CD14-positive monocyte (primary cell): Measurements from ENCODE around the gene LAMA4. TPM values are rescaled to one million over a fixed set of nuclear protein-coding genes. Genes with fewer than 3 reads are reported as not detected.

Experiments
- DNase-seq, 3 donors: peaks; one replicate each; pipeline ENCODE4 v3.0.0-alpha.2; 2011 to 2022
- H2AFZ ChIP-seq: 2 replicates; pipeline ENCODE4 v1.6.0; 2012; ENCODE audit warnings: mild to moderate bottlenecking, low read depth, low read length, inconsistent platforms; ENCODE audit not compliant: insufficient read depth, poor library complexity, severe bottlenecking
- H3K27ac ChIP-seq, 2 donors: 1 replicate in 1 of 2; 2 replicates in 1 of 2; pipeline ENCODE4 v1.5.1; 2012 to 2013; ENCODE audit warnings: low read length in 2 of 2, control low read depth in 1 of 2, inconsistent platforms in 1 of 2, low read depth in 1 of 2, mild to moderate bottlenecking in 1 of 2
- H3K27me3 ChIP-seq, 2 donors: one replicate each; pipeline versions ENCODE4 v1.6.0 to v1.6.1; 2011 to 2013; ENCODE audit warnings: low read length in 2 of 2; ENCODE audit not compliant: control insufficient read depth in 2 of 2, insufficient read depth in 2 of 2
- H3K36me3 ChIP-seq, 2 donors: replicated peaks in 1 of 2; 1 replicate in 1 of 2; 2 replicates in 1 of 2; pipeline versions ENCODE4 v1.5.1 to v1.6.1; 2012 to 2013; ENCODE audit warnings: low read length in 2 of 2, control low read depth in 1 of 2, inconsistent platforms in 1 of 2, mild to moderate bottlenecking in 1 of 2; ENCODE audit not compliant: insufficient read depth in 2 of 2, control insufficient read depth in 1 of 2
- H3K4me1 ChIP-seq, 2 donors: 1 replicate in 1 of 2; 2 replicates in 1 of 2; pipeline versions ENCODE4 v1.5.1 to v1.6.1; 2012 to 2013; ENCODE audit warnings: low read length in 2 of 2, control low read depth in 1 of 2, inconsistent platforms in 1 of 2, mild to moderate bottlenecking in 1 of 2, moderate library complexity in 1 of 2; ENCODE audit not compliant: insufficient read depth in 2 of 2, control insufficient read depth in 1 of 2
- H3K4me2 ChIP-seq: replicated peaks from 2 replicates; pipeline ENCODE3; 2012; ENCODE audit warnings: low read length, moderate library complexity, mild to moderate bottlenecking; ENCODE audit not compliant: poor library complexity, severe bottlenecking; ENCODE audit errors: extremely low read depth
- H3K4me3 ChIP-seq, 3 experiments: fragments of 200-600 bp in 1 of 3; sonication (generic) in 1 of 3; replicated peaks in 1 of 3; 1 replicate in 2 of 3; 2 replicates in 1 of 3; pipeline ENCODE4 v1.5.1; 2011 to 2013; ENCODE audit warnings: low read length in 3 of 3, mild to moderate bottlenecking in 3 of 3, control low read depth in 2 of 3, low read depth in 2 of 3, inconsistent platforms in 1 of 3, moderate library complexity in 1 of 3
- H3K79me2 ChIP-seq: 2 replicates; pipeline ENCODE4 v1.6.0; 2012; ENCODE audit warnings: mild to moderate bottlenecking, control low read depth, inconsistent platforms, low read length, moderate library complexity; ENCODE audit not compliant: insufficient read depth
- H3K9ac ChIP-seq: 2 replicates; pipeline ENCODE4 v1.6.0; 2017; ENCODE audit warnings: low read length, mild to moderate bottlenecking; ENCODE audit not compliant: insufficient read depth, poor library complexity, severe bottlenecking
- H3K9me3 ChIP-seq, 2 donors: replicated peaks in 1 of 2; 1 replicate in 1 of 2; 2 replicates in 1 of 2; pipeline versions ENCODE4 v1.5.1 to v1.6.1; 2012 to 2013; ENCODE audit warnings: low read length in 2 of 2, control low read depth in 1 of 2; ENCODE audit not compliant: control insufficient read depth in 1 of 2, insufficient read depth in 1 of 2
- H4K20me1 ChIP-seq: 2 replicates; pipeline ENCODE4 v1.6.0; 2012; ENCODE audit warnings: mild to moderate bottlenecking, low read length, control low read depth, moderate library complexity; ENCODE audit not compliant: insufficient read depth
- H3K27ac Mint-ChIP-seq, 7 donors: one replicate each; pipeline ENCODE4 v1.8.0; 2020; ENCODE audit warnings: mild to moderate bottlenecking in 7 of 7, mixed read lengths in 7 of 7, moderate library complexity in 6 of 7, inconsistent platforms in 2 of 7
- H3K27me3 Mint-ChIP-seq, 3 donors: one replicate each; pipeline ENCODE4 v1.8.0; 2021 to 2022; ENCODE audit warnings: low read depth in 3 of 3, mild to moderate bottlenecking in 3 of 3, mixed read lengths in 3 of 3, moderate library complexity in 3 of 3, inconsistent platforms in 1 of 3
- H3K36me3 Mint-ChIP-seq, 2 donors: one replicate each; pipeline ENCODE4 v1.8.0; 2020; ENCODE audit warnings: mixed read lengths in 2 of 2, inconsistent platforms in 1 of 2, mild to moderate bottlenecking in 1 of 2
- H3K4me1 Mint-ChIP-seq: one replicate; pipeline ENCODE4 v1.8.0; 2020; ENCODE audit warnings: mild to moderate bottlenecking, mixed read lengths
- H3K4me3 Mint-ChIP-seq, 2 donors: one replicate each; pipeline ENCODE4 v1.8.0; 2020; ENCODE audit warnings: mild to moderate bottlenecking in 2 of 2, mixed read lengths in 2 of 2, moderate library complexity in 1 of 2
- H3K9me3 Mint-ChIP-seq, 7 donors: one replicate each; pipeline ENCODE4 v1.8.0; 2020 to 2022; ENCODE audit warnings: mixed read lengths in 7 of 7, mild to moderate bottlenecking in 6 of 7, moderate library complexity in 6 of 7, inconsistent platforms in 2 of 7
- WGBS: methylation state at CpG from one replicate; pipeline ENCODE4 v1.1.5; 2013; ENCODE audit warnings: missing lambda C conversion rate; ENCODE audit not compliant: insufficient coverage; 5-methylcytosine and 5-hydroxymethylcytosine counted together
- intact Hi-C, 2 donors: fragments of 100-400 bp; cut with micrococcal nuclease; formaldehyde crosslinking; loops; one replicate each; pipeline versions ENCODE4 v1.15.0 to v1.15.1; 2023
- polyA plus RNA-seq, 3 donors: library from polyadenylated mRNA; depleted of rRNA in 1 of 3; unstranded in 2 of 3; stranded (reverse) in 1 of 3; fragments of 300-500 nt in 2 of 3; fragments of >200 nt in 1 of 3; fragmentation: Illumina TruSeq in 2 of 3; gene quantifications; 1 replicate in 2 of 3; 2 replicates in 1 of 3; pipeline ENCODE4 v1.2.3, GENCODE V29; 2012 to 2021
- TF ChIP-seq, protein P1 (sequence below): fragments of 200-600 bp; IDR thresholded peaks from one replicate; pipeline ENCODE4 v1.8.0; 2022; ENCODE audit warnings: antibody characterized with exemption, mild to moderate bottlenecking

LAMA4 gene
- polyA plus RNA-seq, 3 donors = not detected

DNA sequence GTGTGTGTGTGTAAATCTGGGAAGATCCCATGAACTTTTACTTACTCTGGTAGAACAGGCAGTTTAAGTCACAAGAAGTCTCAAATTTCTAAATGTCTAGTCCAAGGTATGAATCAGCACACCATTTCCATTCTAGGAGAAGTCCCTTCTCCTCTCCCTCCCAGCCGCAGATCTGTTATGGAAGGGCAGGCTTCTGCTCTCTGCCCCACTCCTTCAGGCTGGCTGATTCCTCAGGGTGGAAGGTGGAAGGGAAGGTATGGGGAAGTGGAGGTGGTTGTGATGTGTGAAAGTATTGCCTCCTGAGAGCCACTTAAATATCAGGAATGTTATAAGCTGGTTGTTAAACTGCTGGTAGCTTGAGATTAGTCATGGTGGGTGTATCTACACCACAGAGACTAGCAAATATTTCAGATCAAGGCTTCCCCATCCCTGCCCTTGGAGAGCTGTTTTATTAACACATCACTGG is 44.5 kb upstream of the LAMA4 start:
- H3K9me3 ChIP-seq = no peaks in the 10 kb centered on the region
- H3K36me3 ChIP-seq = no peaks in the 10 kb centered on the region
- no peak overlapping the region for H3K4me2 ChIP-seq
- H3K79me2 ChIP-seq = no peaks in the 10 kb centered on the region
- WGBS = no CpG with 5 or more reads among the region's 1 CpG
- H3K27ac ChIP-seq = no peak overlapping the region
- Mint-ChIP-seq H3K4me1 (no peaks in the 10 kb centered on the region), H3K27me3 (peaks cover 2 to 5% (median 5%) of the 10 kb centered on the region in 3 donors), H3K36me3 (no peaks in the 10 kb centered on the region), H3K27ac (no peak overlapping the region), H3K9me3 (peaks cover 0 to 3% (median 0%) of the 10 kb centered on the region in 7 donors), H3K4me3 (no peak overlapping the region)
- no peak overlapping the region for H2AFZ ChIP-seq
- intact Hi-C loops = no loop called here
- no peaks in the 10 kb centered on the region for H3K4me1 ChIP-seq
- TF ChIP-seq, protein P1, sequence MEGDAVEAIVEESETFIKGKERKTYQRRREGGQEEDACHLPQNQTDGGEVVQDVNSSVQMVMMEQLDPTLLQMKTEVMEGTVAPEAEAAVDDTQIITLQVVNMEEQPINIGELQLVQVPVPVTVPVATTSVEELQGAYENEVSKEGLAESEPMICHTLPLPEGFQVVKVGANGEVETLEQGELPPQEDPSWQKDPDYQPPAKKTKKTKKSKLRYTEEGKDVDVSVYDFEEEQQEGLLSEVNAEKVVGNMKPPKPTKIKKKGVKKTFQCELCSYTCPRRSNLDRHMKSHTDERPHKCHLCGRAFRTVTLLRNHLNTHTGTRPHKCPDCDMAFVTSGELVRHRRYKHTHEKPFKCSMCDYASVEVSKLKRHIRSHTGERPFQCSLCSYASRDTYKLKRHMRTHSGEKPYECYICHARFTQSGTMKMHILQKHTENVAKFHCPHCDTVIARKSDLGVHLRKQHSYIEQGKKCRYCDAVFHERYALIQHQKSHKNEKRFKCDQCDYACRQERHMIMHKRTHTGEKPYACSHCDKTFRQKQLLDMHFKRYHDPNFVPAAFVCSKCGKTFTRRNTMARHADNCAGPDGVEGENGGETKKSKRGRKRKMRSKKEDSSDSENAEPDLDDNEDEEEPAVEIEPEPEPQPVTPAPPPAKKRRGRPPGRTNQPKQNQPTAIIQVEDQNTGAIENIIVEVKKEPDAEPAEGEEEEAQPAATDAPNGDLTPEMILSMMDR = no peak
- no peak overlapping the region for H3K9ac ChIP-seq
- DNase-seq = no peak
- H3K27me3 ChIP-seq = no peaks in the 10 kb centered on the region
- no peaks in the 10 kb centered on the region for H4K20me1 ChIP-seq
- no peak overlapping the region for H3K4me3 ChIP-seq

GRCh38 chr6:112298021-112298745 is 43.8 kb upstream of the LAMA4 start:
- no peak overlapping the region for H2AFZ ChIP-seq
- H3K9ac ChIP-seq = no peak overlapping the region
- no peak overlapping the region for H3K4me2 ChIP-seq

More at GRCh38 chr6:112298021-112298745, 43.8 kb upstream of the LAMA4 start:
- Histone ChIP-seq H4K20me1 (no peaks in the 10 kb centered on the region), H3K9me3 (no peaks in the 10 kb centered on the region), H3K27ac (no peak overlapping the region), H3K27me3 (peaks cover 0 to 3% of the 10 kb centered on the region in 2 donors), H3K4me1 (no peaks in the 10 kb centered on the region), H3K79me2 (no peaks in the 10 kb centered on the region), H3K36me3 (no peaks in the 10 kb centered on the region), H3K4me3 (no peak overlapping the region)
- TF ChIP-seq, protein P1 = no peak
- no peak overlapping the region for H3K27ac Mint-ChIP-seq
- H3K36me3 Mint-ChIP-seq = no peaks in the 10 kb centered on the region
- intact Hi-C loops = no loop called here
- 91% methylated on average over 5 of the region's 7 CpGs for WGBS
- DNase-seq = no peak
- peaks cover 2 to 5% (median 5%) of the 10 kb centered on the region in 3 donors for H3K27me3 Mint-ChIP-seq
- H3K4me3 Mint-ChIP-seq = no peak overlapping the region
- H3K9me3 Mint-ChIP-seq = peaks cover 0 to 3% (median 0%) of the 10 kb centered on the region in 7 donors
- H3K4me1 Mint-ChIP-seq = no peaks in the 10 kb centered on the region
